ENCODE data around the gene TTC39C.
A peak's percentile ranks its signal among the peaks of the same experiment; 100 is the strongest.
"Not testable (repeated sequence)": the region's sequence is repeated elsewhere in the genome, so short reads cannot be mapped to it uniquely, and the experiment has no call there.

The TTC39C gene

GRCh38 chr18:24138789-24139616 lies 124.4 kb downstream of the TTC39C start, which contains the start of gene CABYR:
Gene CABYR (plus strand): TSS chr18:24139062. CDS start chr18:24143115, 4,053 bp downstream.
- DNase-seq: peak; percentile 89 to 92

GRCh38 chr18:24140697-24141096 lies 126.1 kb downstream of the TTC39C start:
- DNase-seq: no peak

- DNase-seq: no peak
These were observed 127.8 kb downstream of the TTC39C start for GRCh38 chr18:24142376-24142775.

GRCh38 chr18:24149591-24149990 lies 135.0 kb downstream of the TTC39C start:
- not testable (repeated sequence) for DNase-seq

- DNase-seq: no peak
These were observed 138.8 kb downstream of the TTC39C start for GRCh38 chr18:24153397-24153796.

- no peak for DNase-seq
These were observed 143.3 kb downstream of the TTC39C start for GRCh38 chr18:24157855-24158254.

GRCh38 chr18:24160086-24160485 lies 145.5 kb downstream of the TTC39C start:
- DNase-seq: no peak

GRCh38 chr18:24161304-24161703 lies 146.8 kb downstream of the TTC39C start:
- DNase-seq: no peak

GRCh38 chr18:24168496-24168895 lies 153.9 kb downstream of the TTC39C start:
- DNase-seq: no peak

- no peak for DNase-seq
These were observed 155.8 kb downstream of the TTC39C start for GRCh38 chr18:24170360-24170759.

GRCh38 chr18:24173997-24174396 lies 159.4 kb downstream of the TTC39C start:
- no peak for DNase-seq

- peak; percentile 20 to 52 for DNase-seq
These were observed 162.3 kb downstream of the TTC39C start for GRCh38 chr18:24176727-24177416.

GRCh38 chr18:24177499-24178133 lies 163.1 kb downstream of the TTC39C start:
- no peak for DNase-seq

GRCh38 chr18:24180048-24180447 lies 165.5 kb downstream of the TTC39C start:
- no peak for DNase-seq

- DNase-seq: no peak
These were observed 167.3 kb downstream of the TTC39C start for GRCh38 chr18:24181806-24182205.

Data from inflammatory macrophage (primary cell).